ENCODE measurements around the gene SERPINA12.

Gene SERPINA12

DNA sequence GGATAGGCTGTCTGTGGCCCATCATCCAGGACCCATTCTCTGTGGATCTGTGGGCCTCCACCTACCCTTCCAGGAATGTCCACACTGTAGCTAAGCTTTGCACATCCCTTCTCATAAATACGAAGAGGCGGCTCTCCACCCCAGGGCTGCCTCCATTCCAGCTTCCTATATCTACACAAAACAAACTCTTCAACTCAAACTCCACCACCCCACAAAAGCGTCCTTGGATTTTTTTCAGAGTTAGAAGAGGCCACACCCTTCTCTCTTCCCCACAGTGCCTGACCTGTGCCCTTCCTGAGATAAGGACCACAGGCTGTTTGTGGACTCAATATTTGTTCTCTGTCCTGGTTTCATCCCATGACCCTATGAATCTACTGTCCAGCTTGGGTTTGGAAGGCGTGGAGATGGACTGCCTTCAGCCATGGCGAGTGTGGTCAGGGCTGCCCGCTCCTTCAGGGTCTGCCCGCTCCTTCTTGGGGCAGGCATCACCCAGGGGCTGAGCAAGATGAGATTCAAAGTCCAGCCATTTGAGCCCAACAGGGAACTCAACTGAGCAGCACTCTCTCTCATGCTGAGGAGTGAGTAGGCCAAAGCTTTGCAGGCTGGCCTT lies 13.0 kb upstream of the SERPINA12 start:
- DNase-seq (ENCODE audit: low read depth in 1 of 2, low spot score in 1 of 2) = no peak
- no peak overlapping the region for H3K4me3 ChIP-seq (replicated peaks; ENCODE audit: insufficient read depth, low read length)
- no peaks in the 10 kb centered on the region for H3K27me3 ChIP-seq (ENCODE audit: insufficient read depth, poor library complexity, severe bottlenecking)
- TF ChIP-seq REST (IDR thresholded peaks at IDR 0.05; ENCODE audit: insufficient replicate concordance, low read depth) (no peak), POLR2AphosphoS5 (IDR thresholded peaks at IDR 0.05; ENCODE audit: low read depth) (no peak), CTCF (IDR thresholded peaks at IDR 0.05; ENCODE audit: insufficient read depth, low read length) (no peak), GABPA (IDR thresholded peaks at IDR 0.05; ENCODE audit: low read depth) (no peak), SPI1 (IDR thresholded peaks at IDR 0.05; ENCODE audit: borderline replicate concordance, low read depth) (no peak)
- no peak overlapping the region for H3K27ac ChIP-seq (replicated peaks)

DNA sequence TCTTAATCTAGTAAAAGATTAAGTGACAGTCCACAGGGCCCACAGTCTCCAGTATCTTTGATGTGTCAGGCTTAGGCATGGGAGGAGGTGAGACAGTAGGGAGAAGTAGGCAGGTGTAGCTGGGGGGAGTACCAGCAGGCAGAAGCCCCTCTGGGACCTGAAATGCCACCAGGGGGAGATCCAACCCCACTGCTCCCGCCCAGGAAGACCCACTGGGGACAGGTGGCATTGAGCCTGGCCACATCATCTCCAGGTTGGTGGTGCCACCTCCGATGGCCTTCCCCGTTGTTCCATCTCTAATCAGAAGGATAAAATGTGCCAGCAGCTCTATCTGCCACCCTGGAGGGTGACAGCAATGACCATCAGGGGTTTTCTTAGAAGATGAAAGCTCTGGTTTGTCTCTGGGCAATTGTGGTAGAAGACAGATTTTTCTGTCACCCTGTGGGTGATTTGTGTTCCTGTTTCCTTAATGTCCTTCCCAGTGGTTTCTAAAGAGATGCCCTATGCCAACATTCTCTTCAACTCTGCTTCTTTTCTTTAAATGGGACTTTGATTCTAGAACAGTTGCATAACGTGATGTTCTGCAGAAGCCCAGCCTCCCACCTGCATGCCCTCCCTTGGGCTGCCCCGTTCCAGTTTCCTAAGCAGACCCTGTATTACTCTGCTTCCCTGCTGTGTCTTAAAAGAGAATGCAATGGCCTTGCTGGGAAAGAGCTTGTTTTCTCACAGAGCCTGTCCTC lies 12.3 kb upstream of the SERPINA12 start:
- TF ChIP-seq CTCF (IDR thresholded peaks at IDR 0.05; ENCODE audit: insufficient read depth, low read length) (no peak), SPI1 (IDR thresholded peaks at IDR 0.05; ENCODE audit: borderline replicate concordance, low read depth) (no peak), POLR2AphosphoS5 (IDR thresholded peaks at IDR 0.05; ENCODE audit: low read depth) (no peak), GABPA (IDR thresholded peaks at IDR 0.05; ENCODE audit: low read depth) (no peak), REST (IDR thresholded peaks at IDR 0.05; ENCODE audit: insufficient replicate concordance, low read depth) (no peak)
- Histone ChIP-seq H3K27ac (replicated peaks) (no peak overlapping the region), H3K27me3 (ENCODE audit: insufficient read depth, poor library complexity, severe bottlenecking) (no peaks in the 10 kb centered on the region), H3K4me3 (replicated peaks; ENCODE audit: insufficient read depth, low read length) (no peak overlapping the region)
- no peak for DNase-seq (ENCODE audit: low read depth in 1 of 2, low spot score in 1 of 2)

GRCh38 chr14:94517641-94518257 lies 8.5 kb upstream of the SERPINA12 start:
- H3K27ac ChIP-seq (replicated peaks) = no peak overlapping the region
- H3K27me3 ChIP-seq (ENCODE audit: insufficient read depth, poor library complexity, severe bottlenecking) = no peaks in the 10 kb centered on the region
- no peak overlapping the region for H3K4me3 ChIP-seq (replicated peaks; ENCODE audit: insufficient read depth, low read length)
- no peak for DNase-seq (ENCODE audit: low read depth in 1 of 2, low spot score in 1 of 2)
- TF ChIP-seq SPI1 (IDR thresholded peaks at IDR 0.05; ENCODE audit: borderline replicate concordance, low read depth) (no peak), GABPA (IDR thresholded peaks at IDR 0.05; ENCODE audit: low read depth) (no peak), CTCF (IDR thresholded peaks at IDR 0.05; ENCODE audit: insufficient read depth, low read length) (no peak)

Measured in HL-60 (cell line).